Erythroblast (primary cell): ENCODE data around the gene CLEC11A.

Experiments
- GATA1 ChIP-seq: IDR thresholded peaks from 2 replicates; pipeline ENCODE4 v1.6.1; 2011; ENCODE audit warnings: low read depth, mild to moderate bottlenecking, control low read depth, low read length, moderate library complexity
- POLR2A ChIP-seq: IDR thresholded peaks from 2 replicates; pipeline ENCODE4 v1.6.1; 2011; ENCODE audit warnings: mild to moderate bottlenecking, low read length

DNA sequence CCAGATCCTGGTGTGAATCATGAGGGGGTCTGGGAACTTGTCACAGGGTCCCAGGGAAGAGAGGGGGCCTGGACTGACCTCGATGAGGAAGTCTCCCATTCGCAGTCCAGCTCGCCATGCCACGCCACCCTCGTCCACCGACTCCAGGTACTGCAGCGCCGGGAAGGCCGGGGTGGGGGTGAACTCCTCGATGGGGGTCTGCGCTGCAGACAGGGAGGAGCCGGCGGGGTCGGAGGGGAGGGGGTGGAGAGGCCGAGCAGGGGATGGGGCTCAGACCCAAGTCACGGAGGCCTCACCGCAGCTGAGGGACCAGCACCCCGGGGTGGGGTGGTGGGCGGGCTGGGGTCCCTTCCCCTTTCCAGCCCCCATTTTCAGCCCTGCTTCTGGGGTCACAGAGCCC lies 34.4 kb upstream of the CLEC11A start:
- TF ChIP-seq POLR2A (no peak), GATA1 (no peak)
